NCI-H510A (cell line): ENCODE measurements around the gene IL17REL.

Source experiments
- DNase-seq: peaks from one replicate; lab custom pipeline; 2025; lab: John Stamatoyannopoulos, UW

Gene IL17REL

GRCh38 chr22:50012211-50013181 is at the start of gene IL17REL:
Gene IL17REL (minus strand): TSS chr22:50012765. CDS start chr22:50012646, 119 bp downstream.
- no peak for DNase-seq

DNA sequence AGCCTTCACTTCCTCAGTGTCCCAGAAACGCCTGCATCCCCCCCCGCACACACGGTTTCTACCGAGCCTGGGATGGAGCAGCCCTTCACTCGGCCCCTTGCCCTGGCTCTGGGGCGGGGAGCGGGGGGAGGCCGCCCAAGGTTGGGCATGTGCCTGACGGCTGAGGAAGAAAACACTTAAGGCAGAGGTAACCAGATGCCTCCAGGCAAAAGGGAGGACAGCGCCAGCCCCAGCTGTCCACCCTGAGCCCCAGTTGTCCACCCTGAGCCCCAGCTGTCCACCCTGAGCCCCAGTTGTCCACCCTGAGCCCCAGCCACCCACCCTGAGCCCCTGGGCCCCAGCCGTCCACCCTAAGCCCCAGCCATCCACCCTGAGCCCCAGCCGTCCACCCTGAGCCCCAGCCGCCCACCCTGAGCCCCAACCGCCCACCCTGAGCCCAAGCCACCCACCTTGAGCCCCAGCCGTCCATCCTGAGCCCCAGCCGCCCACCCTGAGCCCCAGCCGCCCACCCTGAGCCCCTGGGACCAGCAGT is 49.3 kb upstream of the IL17REL start:
- DNase-seq: no peak

- DNase-seq: no peak
Measured at GRCh38 chr22:50061141-50061823, 48.7 kb upstream of the IL17REL start.

DNA sequence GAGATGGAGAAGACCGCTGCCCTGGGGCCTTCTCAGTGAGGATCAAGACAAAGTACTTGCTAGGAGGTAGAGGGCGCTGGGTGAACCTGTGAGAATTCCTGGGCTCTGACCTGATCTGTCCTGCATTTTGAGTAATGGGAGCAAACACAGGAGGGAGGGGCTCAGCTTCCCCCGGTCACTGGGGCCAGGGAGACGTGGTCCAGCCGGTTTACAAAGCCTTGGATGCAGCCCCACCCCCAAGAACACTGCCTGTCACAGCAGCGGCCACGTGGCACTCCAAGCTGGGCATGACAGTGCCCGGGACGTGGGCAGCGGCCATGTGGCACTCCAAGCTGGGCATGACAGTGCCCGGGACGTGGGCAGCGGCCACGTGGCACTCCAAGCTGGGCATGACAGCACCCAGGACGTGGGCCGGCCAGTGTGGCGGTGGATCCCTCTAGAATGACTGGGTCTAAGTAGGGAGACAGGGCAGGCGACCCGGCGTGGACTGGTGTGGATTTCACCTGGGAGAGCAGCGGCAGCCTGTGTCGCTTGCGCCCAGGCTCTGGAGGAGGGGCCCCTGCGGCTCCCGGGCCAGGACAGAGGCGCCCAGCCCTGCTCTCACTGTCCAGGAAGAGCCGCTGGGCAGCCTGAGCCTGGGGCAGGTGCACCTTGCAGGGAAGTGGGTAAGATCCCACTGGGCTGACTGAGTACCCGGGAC is 48.0 kb upstream of the IL17REL start:
- DNase-seq: no peak

DNA sequence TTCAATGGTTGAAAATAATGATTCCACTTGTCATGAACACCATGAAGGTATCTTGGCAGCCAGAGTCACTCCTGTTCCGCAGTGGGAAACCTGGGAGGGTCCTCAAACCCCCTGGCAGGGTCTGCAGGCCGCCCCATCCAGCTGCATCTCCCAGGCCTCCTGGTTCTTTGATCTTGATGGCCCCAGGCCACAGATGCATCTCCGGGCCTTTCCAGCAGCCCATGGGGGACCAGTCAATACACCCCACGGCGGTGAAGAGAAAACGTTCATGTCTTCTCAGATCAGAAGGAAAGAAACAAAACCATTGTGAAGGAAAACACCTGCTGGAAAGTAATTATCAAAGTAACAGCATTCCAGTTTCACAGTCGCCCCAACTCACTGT is 47.3 kb upstream of the IL17REL start:
- DNase-seq: no peak

DNA sequence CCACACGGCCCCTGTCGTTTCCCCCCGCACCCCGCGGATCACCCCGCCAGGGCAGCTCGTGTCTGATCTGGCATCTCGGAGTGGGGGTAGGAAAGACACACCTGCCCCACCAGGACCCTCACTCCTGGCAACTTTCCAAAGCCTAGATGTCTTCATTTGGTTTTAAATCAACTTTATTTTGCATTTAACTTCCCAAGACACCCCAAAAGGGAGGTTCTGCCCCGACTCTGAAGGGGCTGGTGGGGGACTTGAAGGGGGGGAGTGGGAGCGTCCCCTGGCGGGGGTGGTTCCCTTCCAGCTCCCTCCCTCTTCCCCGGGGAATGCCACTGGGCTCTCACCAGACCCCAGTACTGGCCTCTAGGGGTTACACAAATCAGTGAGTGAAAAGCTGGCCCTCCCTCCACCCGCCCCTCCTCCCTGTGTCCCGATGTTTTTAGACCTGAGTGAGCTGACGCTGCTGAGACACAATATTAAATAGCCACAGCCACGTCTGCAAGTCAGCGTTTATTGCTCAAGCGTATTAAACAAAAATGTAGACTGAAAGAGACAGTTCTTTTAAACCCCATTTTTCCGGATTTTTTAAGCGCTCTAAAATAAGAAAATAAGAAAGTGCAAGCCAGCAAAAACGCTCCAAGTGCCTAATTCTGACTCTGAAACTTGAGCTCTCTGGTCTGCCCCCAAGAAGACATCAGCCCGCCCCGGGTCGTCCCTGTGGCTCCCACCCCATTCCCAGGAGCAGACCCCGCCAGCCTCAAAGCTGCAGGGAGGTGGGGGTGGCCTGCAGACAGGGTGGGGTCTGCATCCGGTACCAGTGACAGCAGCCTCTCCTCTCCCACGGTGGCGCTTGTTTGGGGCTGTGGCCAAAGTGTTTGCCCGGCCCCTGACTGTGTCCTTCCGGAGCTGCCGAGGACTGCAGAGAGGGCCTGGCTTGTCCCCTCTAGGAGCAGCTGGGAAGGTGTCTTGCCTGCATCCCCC is 46.6 kb upstream of the IL17REL start:
- DNase-seq: no peak

- DNase-seq: no peak
Measured at GRCh38 chr22:50058061-50058905, 45.7 kb upstream of the IL17REL start, which contains the start of gene TTLL8. Gene TTLL8 (minus strand): TSS chr22:50058298.

DNA sequence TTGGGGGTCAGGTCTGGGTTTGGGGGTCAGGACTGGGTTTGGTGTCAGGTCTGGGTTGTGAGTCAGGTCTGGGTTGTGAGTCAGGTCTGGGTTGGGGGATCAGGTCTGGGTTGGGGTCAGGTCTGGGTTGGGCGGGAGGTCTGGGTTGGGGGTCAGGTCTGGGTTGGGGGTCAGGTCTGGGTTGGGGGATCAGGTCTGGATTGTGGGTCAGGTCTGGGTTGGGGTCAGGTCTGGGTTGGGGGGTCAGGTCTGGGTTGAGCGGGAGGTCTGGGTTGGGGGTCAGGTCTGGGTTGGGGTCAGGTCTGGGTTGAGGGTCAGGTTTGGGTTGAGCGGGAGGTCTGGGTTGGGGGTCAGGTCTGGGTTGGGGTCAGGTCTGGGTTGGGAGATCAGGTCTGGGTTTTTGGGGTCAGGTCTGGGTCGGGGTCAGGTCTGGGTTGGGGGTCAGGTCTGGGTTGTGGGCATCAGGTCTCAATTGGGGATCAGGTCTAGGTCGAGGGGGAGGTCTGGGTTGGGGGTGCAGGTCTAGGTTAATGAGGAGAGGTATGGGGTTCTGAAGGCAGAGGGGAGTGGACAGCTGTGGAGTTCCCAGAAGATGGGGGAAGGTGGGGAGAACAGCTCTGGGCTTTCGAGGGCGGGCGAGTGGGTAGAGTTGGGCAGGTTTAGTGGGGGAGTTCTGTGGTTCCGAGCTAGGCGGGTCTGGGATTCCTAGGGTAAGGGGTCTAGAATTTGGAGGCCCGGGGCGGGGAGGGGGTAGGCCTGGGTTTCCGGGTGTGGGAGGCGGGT is 44.9 kb upstream of the IL17REL start:
- DNase-seq: no peak

- DNase-seq: no peak
Measured at GRCh38 chr22:50056214-50056972, 43.8 kb upstream of the IL17REL start.

DNA sequence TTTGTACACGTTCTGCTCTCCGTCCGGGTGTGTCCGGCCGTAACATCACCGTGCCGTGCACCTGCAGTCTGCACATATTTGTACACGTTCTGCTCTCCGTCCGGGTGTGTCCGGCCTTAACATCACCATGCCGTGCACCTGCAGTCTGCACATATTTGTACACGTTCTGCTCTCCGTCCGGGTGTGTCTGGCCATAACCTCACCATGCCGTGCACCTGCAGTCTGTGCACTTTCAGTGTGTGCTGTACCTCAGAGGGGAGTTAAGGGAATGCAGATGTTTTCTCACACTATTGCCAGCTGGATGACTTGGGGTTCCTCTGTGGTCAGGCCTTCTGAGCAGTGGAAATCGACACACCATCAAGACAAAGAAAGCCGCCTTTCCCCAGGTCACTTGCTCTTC is 41.3 kb upstream of the IL17REL start:
- no peak for DNase-seq

- no peak for DNase-seq
Measured at GRCh38 chr22:50051930-50052329, 39.4 kb upstream of the IL17REL start.

GRCh38 chr22:50049299-50050195 is 37.0 kb upstream of the IL17REL start:
- DNase-seq: no peak

DNA sequence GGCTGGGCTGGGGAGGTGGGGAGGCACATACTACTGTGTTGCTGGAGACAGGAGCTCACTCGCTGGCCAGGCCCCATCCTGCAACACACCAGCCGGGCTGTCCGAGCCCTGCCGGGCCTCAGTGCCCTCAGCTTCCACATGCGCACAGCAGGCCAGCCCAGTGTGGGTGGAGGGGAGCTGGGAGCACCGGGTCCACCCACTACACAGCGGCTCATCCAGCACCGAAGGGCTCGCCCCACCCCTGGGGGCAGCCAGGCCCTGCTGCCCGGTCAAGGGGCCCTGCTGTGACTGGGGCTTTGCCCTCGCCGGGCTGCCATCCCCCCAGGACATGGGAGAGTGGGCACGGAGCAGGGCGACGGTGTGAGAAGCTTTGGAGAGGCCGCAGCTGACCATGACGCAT is 36.3 kb upstream of the IL17REL start:
- DNase-seq: no peak

GRCh38 chr22:50048061-50048765 is 35.6 kb upstream of the IL17REL start:
- DNase-seq: no peak

- no peak for DNase-seq
Measured at GRCh38 chr22:50047346-50047745, 34.8 kb upstream of the IL17REL start.

- no peak for DNase-seq
Measured at GRCh38 chr22:50046481-50047245, 34.1 kb upstream of the IL17REL start.
